HG02623 (cell line): ENCODE measurements around the gene NXPE2.

ENCODE experiments used
- ATAC-seq: cut with Tn5 transposase; IDR thresholded peaks from one replicate; pipeline ENCODE4 v1.9.1; 2021; ENCODE audit warnings: moderate library complexity; ENCODE audit not compliant: unreplicated experiment

Gene NXPE2

DNA sequence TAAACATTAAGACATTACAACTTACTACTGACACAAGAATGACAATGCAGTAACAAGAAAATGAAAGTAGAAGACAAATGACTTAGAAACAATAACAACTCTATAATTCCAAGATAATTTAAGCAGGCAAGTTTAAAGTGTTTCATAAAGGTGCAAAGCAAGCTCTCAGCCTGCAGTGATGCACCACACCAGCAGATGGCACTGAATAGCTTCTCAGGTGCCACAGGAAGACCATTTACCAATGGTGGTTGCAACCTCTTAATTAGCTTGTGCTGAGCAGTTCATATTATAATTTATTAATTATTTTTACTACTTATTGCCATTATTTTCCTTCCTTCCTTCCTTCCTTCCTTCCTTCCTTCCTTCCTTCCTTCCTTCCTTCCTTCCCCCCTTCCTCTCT is 60.6 kb downstream of the NXPE2 start:
- ATAC-seq = peak; percentile 63

DNA sequence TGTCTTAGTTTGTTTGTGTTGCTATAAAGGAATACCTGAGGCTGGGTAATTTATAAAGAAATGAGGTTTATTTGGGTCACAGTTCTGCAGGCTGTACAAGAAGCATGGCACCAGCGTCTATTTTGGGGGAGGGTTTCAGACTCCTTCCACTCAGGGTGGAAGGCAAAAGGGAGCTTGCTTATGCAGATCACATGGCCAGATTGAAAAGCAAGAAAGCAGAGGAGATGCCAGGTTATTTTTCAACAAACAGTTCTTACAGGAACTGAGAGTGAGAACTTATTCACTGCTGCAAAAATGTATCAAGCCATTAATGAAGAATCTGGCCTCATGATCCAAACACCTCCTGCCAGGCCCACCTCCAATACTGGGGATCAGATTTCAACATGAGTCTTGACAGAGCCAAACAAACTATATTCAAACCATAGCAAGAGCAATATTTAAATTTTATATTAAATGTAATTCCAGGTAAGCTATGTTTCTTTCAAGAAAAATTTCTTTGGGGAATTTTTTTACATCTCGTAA is 66.9 kb downstream of the NXPE2 start:
- ATAC-seq = no peak

DNA sequence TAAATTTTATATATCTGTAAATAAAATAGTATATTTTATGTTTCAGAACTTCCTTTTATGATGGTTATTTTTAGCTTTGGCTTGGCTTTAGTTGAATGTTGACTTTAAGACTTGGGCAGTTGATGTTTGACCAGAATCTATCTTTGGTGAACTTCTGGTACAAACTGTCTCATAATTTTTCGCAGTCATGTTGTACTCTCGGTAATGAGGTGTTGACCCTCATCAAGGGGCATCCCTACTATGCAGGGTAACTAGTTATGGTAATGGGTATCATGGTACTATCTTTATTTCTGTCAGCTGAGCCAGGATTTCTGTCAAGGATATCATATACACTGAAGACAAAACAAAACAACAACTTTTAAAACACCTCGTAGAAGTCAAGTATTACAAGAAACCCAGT is 67.7 kb downstream of the NXPE2 start:
- ATAC-seq = no peak
